ENCODE results near the gene KCNIP4. TPM values are rescaled to one million over a fixed set of nuclear protein-coding genes. Genes with fewer than 3 reads are reported as not detected.
A peak's percentile ranks its signal among the peaks of the same experiment; 100 is the strongest.

The KCNIP4 gene
- total RNA-seq, 8 experiments from 2014 or later, result 1.7 to 18.5 (median 10.8) TPM

- no peak for ATAC-seq (replicated peaks in 6 of 8)
- 0 to 100% (median 22%) methylated on average over 1 to 3 of the region's 3 CpGs; no CpG with 5 or more reads in 2 of the 10 experiments for WGBS, 10 experiments
- H3K4me3 ChIP-seq, result no peak overlapping the region
- no peak overlapping the region for H3K27ac ChIP-seq
- H3K4me1 ChIP-seq (replicated peaks in 1 of 2), result no peaks in the 10 kb centered on the region
- in situ Hi-C loops (cut with MboI; ENCODE audit: low pct_unique_long_range_greater_than_20kb in 2 of 9, low sequenced_read_pairs in 9 of 9, unreplicated experiment in 9 of 9), result no loop called here
Measured at GRCh38 chr4:21688596-21689265, 259.8 kb downstream of the KCNIP4 start.

GRCh38 chr4:21685911-21686310 lies 262.7 kb downstream of the KCNIP4 start:
- no peak for ATAC-seq (replicated peaks in 6 of 8)
- no peak overlapping the region for H3K4me3 ChIP-seq
- in situ Hi-C loops (cut with MboI; ENCODE audit: low pct_unique_long_range_greater_than_20kb in 2 of 9, low sequenced_read_pairs in 9 of 9, unreplicated experiment in 9 of 9), result no loop called here

GRCh38 chr4:21680326-21680898 lies 268.2 kb downstream of the KCNIP4 start:
- peak in 6 of 8 experiments; percentile 21 to 47 (median 33) for ATAC-seq (replicated peaks in 6 of 8)
- H3K4me1 ChIP-seq (replicated peaks in 1 of 2), result peaks cover 0 to 3% of the 10 kb centered on the region in 2 donors
- 0 to 100% (median 95%) methylated on average over 1 to 2 of the region's 2 CpGs; no CpG with 5 or more reads in 1 of the 10 experiments for WGBS, 10 experiments

More at GRCh38 chr4:21685911-21686310, 262.7 kb downstream of the KCNIP4 start:
- whole genome bisulfite sequencing, 10 experiments, result 25 to 100% (median 100%) methylated on average over 1 of the region's 1 CpG; no CpG with 5 or more reads in 1 of the 10 experiments
- Histone ChIP-seq H3K27ac (no peak overlapping the region), H3K4me1 (replicated peaks in 1 of 2) (peaks cover 0 to 2% of the 10 kb centered on the region in 2 donors)

GRCh38 chr4:21678711-21679110 lies 269.9 kb downstream of the KCNIP4 start:
- H3K27ac ChIP-seq, result no peak overlapping the region
- ATAC-seq (replicated peaks in 6 of 8), result no peak
- in situ Hi-C loops (cut with MboI; ENCODE audit: low pct_unique_long_range_greater_than_20kb in 2 of 9, low sequenced_read_pairs in 9 of 9, unreplicated experiment in 9 of 9), result no loop called here
- WGBS, 10 experiments, result 24 to 100% (median 67%) methylated on average over 1 to 3 of the region's 3 CpGs; no CpG with 5 or more reads in 3 of the 10 experiments
- H3K4me1 ChIP-seq (replicated peaks in 1 of 2), result peaks cover 0 to 3% of the 10 kb centered on the region in 2 donors
- no peak overlapping the region for H3K4me3 ChIP-seq

More at GRCh38 chr4:21680326-21680898, 268.2 kb downstream of the KCNIP4 start:
- in situ Hi-C loops (cut with MboI; ENCODE audit: low pct_unique_long_range_greater_than_20kb in 2 of 9, low sequenced_read_pairs in 9 of 9, unreplicated experiment in 9 of 9), result no loop called here
- H3K27ac ChIP-seq, result no peak overlapping the region
- H3K4me3 ChIP-seq, result no peak overlapping the region

- H3K4me3 ChIP-seq, result no peak overlapping the region
- peaks cover 0 to 3% of the 10 kb centered on the region in 2 donors for H3K4me1 ChIP-seq (replicated peaks in 1 of 2)
- in situ Hi-C loops (cut with MboI; ENCODE audit: low pct_unique_long_range_greater_than_20kb in 2 of 9, low sequenced_read_pairs in 9 of 9, unreplicated experiment in 9 of 9), result no loop called here
- no peak for ATAC-seq (replicated peaks in 6 of 8)
- no peak overlapping the region for H3K27ac ChIP-seq
Measured at GRCh38 chr4:21677173-21677572, 271.4 kb downstream of the KCNIP4 start.

- no peak overlapping the region for H3K4me3 ChIP-seq
- ATAC-seq (replicated peaks in 6 of 8), result no peak
- in situ Hi-C loops (cut with MboI; ENCODE audit: low pct_unique_long_range_greater_than_20kb in 2 of 9, low sequenced_read_pairs in 9 of 9, unreplicated experiment in 9 of 9), result no loop called here
- H3K27ac ChIP-seq, result no peak overlapping the region
- 0 to 94% (median 59%) methylated on average over 1 to 2 of the region's 2 CpGs for WGBS, 10 experiments
- H3K4me1 ChIP-seq (replicated peaks in 1 of 2), result no peaks in the 10 kb centered on the region
Measured at GRCh38 chr4:21664355-21664754, 284.2 kb downstream of the KCNIP4 start.

- in situ Hi-C loops (cut with MboI; ENCODE audit: low pct_unique_long_range_greater_than_20kb in 2 of 9, low sequenced_read_pairs in 9 of 9, unreplicated experiment in 9 of 9), result no loop called here
- 0 to 67% (median 33%) methylated on average over 1 to 2 of the region's 2 CpGs; no CpG with 5 or more reads in 2 of the 10 experiments for WGBS, 10 experiments
- ATAC-seq (replicated peaks in 6 of 8), result peak in 7 of 8 experiments; percentile 57 to 95 (median 79)
- Histone ChIP-seq H3K4me1 (replicated peaks in 1 of 2) (peaks cover 4 to 17% of the 10 kb centered on the region in 2 donors), H3K27ac (peak overlapping the region in 1 of 2 donors; percentile 40), H3K4me3 (no peak overlapping the region)
Measured at GRCh38 chr4:21656832-21657231, 291.7 kb downstream of the KCNIP4 start.

GRCh38 chr4:21655031-21655430 lies 293.5 kb downstream of the KCNIP4 start:
- in situ Hi-C loops (cut with MboI; ENCODE audit: low pct_unique_long_range_greater_than_20kb in 2 of 9, low sequenced_read_pairs in 9 of 9, unreplicated experiment in 9 of 9), result no loop called here
- no peak overlapping the region for H3K27ac ChIP-seq
- ATAC-seq (replicated peaks in 6 of 8), result peak in 3 of 8 experiments; percentile 9 to 32 (median 23)
- WGBS, 10 experiments, result 0 to 100% (median 81%) methylated on average over 1 to 4 of the region's 4 CpGs
- no peak overlapping the region for H3K4me3 ChIP-seq
- H3K4me1 ChIP-seq (replicated peaks in 1 of 2), result peaks cover 6 to 20% of the 10 kb centered on the region in 2 donors

- Histone ChIP-seq H3K4me3 (no peak overlapping the region), H3K27ac (no peak overlapping the region), H3K4me1 (replicated peaks in 1 of 2) (peaks cover 16 to 40% of the 10 kb centered on the region in 2 donors)
- peak in 6 of 8 experiments; percentile 22 to 82 (median 45) for ATAC-seq (replicated peaks in 6 of 8)
- WGBS, 10 experiments, result 0 to 90% (median 59%) methylated on average over 1 to 3 of the region's 3 CpGs
- in situ Hi-C loops (cut with MboI; ENCODE audit: low pct_unique_long_range_greater_than_20kb in 2 of 9, low sequenced_read_pairs in 9 of 9, unreplicated experiment in 9 of 9), result no loop called here
Measured at GRCh38 chr4:21652508-21653231, 295.9 kb downstream of the KCNIP4 start.

GRCh38 chr4:21649391-21650090 lies 299.0 kb downstream of the KCNIP4 start:
- 0 to 61% (median 25%) methylated on average over 1 to 2 of the region's 2 CpGs; no CpG with 5 or more reads in 1 of the 10 experiments for WGBS, 10 experiments
- in situ Hi-C loops (cut with MboI; ENCODE audit: low pct_unique_long_range_greater_than_20kb in 2 of 9, low sequenced_read_pairs in 9 of 9, unreplicated experiment in 9 of 9), result no loop called here
- Histone ChIP-seq H3K4me1 (replicated peaks in 1 of 2) (peaks cover 11 to 29% of the 10 kb centered on the region in 2 donors), H3K4me3 (no peak overlapping the region), H3K27ac (no peak overlapping the region)
- peak in 7 of 8 experiments; percentile 32 to 96 (median 91) for ATAC-seq (replicated peaks in 6 of 8)

GRCh38 chr4:21645776-21646175 lies 302.8 kb downstream of the KCNIP4 start:
- ATAC-seq (replicated peaks in 6 of 8), result no peak
- H3K4me3 ChIP-seq, result no peak overlapping the region
- H3K27ac ChIP-seq, result no peak overlapping the region
- in situ Hi-C loops (cut with MboI; ENCODE audit: low pct_unique_long_range_greater_than_20kb in 2 of 9, low sequenced_read_pairs in 9 of 9, unreplicated experiment in 9 of 9), result no loop called here
- 80 to 100% (median 100%) methylated on average over 1 of the region's 1 CpG; no CpG with 5 or more reads in 3 of the 10 experiments for WGBS, 10 experiments
- H3K4me1 ChIP-seq (replicated peaks in 1 of 2), result peaks cover 11 to 23% of the 10 kb centered on the region in 2 donors

- no peak for ATAC-seq (replicated peaks in 6 of 8)
- H3K4me3 ChIP-seq, result no peak overlapping the region
- no peaks in the 10 kb centered on the region for H3K4me1 ChIP-seq (replicated peaks in 1 of 2)
- in situ Hi-C loops (cut with MboI; ENCODE audit: low pct_unique_long_range_greater_than_20kb in 2 of 9, low sequenced_read_pairs in 9 of 9, unreplicated experiment in 9 of 9), result no loop called here
- no peak overlapping the region for H3K27ac ChIP-seq
- WGBS, 10 experiments, result 0 to 100% (median 80%) methylated on average over 1 to 2 of the region's 3 CpGs; no CpG with 5 or more reads in 4 of the 10 experiments
Measured at GRCh38 chr4:21641696-21642095, 306.9 kb downstream of the KCNIP4 start.

All from motor neuron (in vitro differentiated cells).